ENCODE measurements around the gene EXOC6B. TPM values are rescaled to one million over a fixed set of nuclear protein-coding genes. Genes with fewer than 3 reads are reported as not detected.

Gene EXOC6B
- total RNA-seq, 1 donor from 2014 or later, result 139 TPM

- no peak for DNase-seq
These were observed 430.7 kb downstream of the EXOC6B start for GRCh38 chr2:72395096-72395495.

DNA sequence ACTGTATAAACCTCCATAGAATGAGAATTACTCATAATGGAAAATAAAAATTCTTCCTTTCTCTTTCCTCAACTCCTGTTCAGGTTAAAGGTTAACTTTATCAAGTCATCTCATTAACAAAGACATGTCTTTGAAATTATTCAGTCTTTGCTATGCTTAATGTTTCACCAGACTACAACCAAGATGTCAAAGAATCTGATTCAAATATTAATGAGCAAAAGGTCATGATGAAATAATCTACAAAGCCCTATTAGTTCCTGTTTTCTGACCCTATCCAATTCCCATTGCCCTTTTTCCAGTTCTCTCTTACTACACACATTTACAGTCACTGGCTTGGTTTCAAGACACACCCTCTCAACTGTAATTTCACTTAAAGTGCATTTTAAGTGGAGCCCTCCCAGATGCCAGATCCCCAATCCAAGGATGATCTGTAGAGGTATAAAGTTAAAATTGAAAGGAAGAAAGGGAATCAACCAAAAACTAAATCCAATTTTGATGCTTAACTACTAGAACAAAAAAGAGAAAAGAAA is 431.2 kb downstream of the EXOC6B start:
- TF ChIP-seq, protein P1, sequence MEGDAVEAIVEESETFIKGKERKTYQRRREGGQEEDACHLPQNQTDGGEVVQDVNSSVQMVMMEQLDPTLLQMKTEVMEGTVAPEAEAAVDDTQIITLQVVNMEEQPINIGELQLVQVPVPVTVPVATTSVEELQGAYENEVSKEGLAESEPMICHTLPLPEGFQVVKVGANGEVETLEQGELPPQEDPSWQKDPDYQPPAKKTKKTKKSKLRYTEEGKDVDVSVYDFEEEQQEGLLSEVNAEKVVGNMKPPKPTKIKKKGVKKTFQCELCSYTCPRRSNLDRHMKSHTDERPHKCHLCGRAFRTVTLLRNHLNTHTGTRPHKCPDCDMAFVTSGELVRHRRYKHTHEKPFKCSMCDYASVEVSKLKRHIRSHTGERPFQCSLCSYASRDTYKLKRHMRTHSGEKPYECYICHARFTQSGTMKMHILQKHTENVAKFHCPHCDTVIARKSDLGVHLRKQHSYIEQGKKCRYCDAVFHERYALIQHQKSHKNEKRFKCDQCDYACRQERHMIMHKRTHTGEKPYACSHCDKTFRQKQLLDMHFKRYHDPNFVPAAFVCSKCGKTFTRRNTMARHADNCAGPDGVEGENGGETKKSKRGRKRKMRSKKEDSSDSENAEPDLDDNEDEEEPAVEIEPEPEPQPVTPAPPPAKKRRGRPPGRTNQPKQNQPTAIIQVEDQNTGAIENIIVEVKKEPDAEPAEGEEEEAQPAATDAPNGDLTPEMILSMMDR (IDR thresholded peaks at IDR 0.05; ENCODE audit: borderline replicate concordance), result no peak
- no peak overlapping the region for H3K27ac ChIP-seq (replicated peaks)
- H3K9me3 ChIP-seq (replicated peaks), result peaks cover 15% of the 10 kb centered on the region
- H3K27me3 ChIP-seq (ENCODE audit: low read depth), result no peaks in the 10 kb centered on the region
- intact Hi-C loops (cut with micrococcal nuclease), result no loop called here
- H3K36me3 ChIP-seq, result no peaks in the 10 kb centered on the region
- no peak for DNase-seq
- no peak overlapping the region for H3K4me3 ChIP-seq
- H3K4me1 ChIP-seq, result peaks cover 6% of the 10 kb centered on the region

More at GRCh38 chr2:72395096-72395495, 430.7 kb downstream of the EXOC6B start:
- Histone ChIP-seq H3K9me3 (replicated peaks) (peaks cover 20% of the 10 kb centered on the region), H3K4me3 (no peak overlapping the region), H3K36me3 (no peaks in the 10 kb centered on the region), H3K27me3 (ENCODE audit: low read depth) (no peaks in the 10 kb centered on the region), H3K27ac (replicated peaks) (no peak overlapping the region), H3K4me1 (peaks cover 6% of the 10 kb centered on the region)
- TF ChIP-seq, protein P1 (IDR thresholded peaks at IDR 0.05; ENCODE audit: borderline replicate concordance), result no peak
- intact Hi-C loops (cut with micrococcal nuclease), result no loop called here

DNA sequence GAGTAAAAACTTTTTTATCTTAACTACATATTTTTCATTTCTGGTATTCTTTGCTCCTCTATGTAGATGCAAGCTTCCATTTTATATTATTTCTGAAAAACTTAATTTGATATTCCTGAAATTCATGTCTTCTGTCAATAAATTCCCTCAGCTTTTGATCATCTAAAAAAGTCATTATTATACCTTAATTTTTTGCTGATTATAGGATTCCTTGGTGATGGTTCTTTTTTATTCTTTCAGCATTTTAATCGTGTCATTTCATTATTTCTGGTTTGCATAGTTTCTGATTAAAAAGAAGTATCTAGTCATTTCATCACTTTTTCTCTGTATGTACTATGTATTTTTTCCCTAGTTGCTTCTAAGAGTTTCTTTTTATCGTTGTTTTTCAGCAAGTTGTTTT is 436.4 kb downstream of the EXOC6B start:
- TF ChIP-seq, protein P1 (IDR thresholded peaks at IDR 0.05; ENCODE audit: borderline replicate concordance), result no peak
- Histone ChIP-seq H3K9me3 (replicated peaks) (peaks cover 29% of the 10 kb centered on the region), H3K27ac (replicated peaks) (no peak overlapping the region), H3K27me3 (ENCODE audit: low read depth) (no peaks in the 10 kb centered on the region), H3K4me1 (peaks cover under 1% of the 10 kb centered on the region), H3K36me3 (peaks cover 6% of the 10 kb centered on the region), H3K4me3 (no peak overlapping the region)
- no peak for DNase-seq
- intact Hi-C loops (cut with micrococcal nuclease), result no loop called here

DNA sequence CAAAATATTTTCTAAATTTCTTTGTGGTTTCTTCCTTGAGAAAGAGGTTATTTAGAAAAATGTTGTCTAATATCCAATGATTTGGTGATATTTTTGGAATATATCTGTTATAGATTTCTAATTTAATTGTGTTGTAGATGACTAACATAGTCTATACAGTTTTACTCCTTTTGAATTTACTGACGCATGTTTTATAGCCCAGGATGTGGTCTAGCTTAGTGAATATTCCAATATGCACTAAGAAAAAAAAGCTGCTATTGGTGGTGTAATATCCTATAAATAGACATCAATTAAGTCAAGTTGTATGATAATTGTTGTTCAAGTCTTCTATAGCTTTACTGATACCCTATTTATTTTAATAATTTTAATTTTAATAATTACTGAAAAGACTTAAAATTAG is 437.6 kb downstream of the EXOC6B start:
- TF ChIP-seq, protein P1 (IDR thresholded peaks at IDR 0.05; ENCODE audit: borderline replicate concordance), result no peak
- Histone ChIP-seq H3K9me3 (replicated peaks) (peaks cover 29% of the 10 kb centered on the region), H3K27me3 (ENCODE audit: low read depth) (no peaks in the 10 kb centered on the region), H3K4me3 (no peak overlapping the region), H3K27ac (replicated peaks) (no peak overlapping the region), H3K4me1 (no peaks in the 10 kb centered on the region), H3K36me3 (peaks cover 6% of the 10 kb centered on the region)
- intact Hi-C loops (cut with micrococcal nuclease), result no loop called here
- no peak for DNase-seq

DNA sequence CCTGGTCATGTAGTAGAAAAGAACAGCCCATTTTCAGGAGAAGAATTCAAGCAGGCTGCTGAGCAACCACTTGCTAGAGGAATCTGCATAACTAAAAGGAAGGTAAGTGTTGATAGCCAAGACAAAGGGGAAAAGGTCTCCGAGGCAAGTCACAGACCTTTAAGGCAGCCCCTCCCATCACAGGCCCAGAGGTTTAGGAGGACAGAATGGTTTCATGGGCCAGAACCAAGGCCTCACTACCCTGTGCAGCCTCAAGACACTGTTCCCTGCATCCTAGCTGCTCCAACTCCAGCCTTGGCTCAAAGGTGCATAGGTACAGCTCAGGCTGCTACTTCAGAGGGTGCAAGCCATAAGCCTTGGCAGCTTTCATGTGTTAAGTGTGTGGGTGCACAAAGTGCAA is 439.5 kb downstream of the EXOC6B start:
- Histone ChIP-seq H3K9me3 (replicated peaks) (peaks cover 25% of the 10 kb centered on the region), H3K4me3 (no peak overlapping the region), H3K4me1 (no peaks in the 10 kb centered on the region), H3K27ac (replicated peaks) (no peak overlapping the region), H3K27me3 (ENCODE audit: low read depth) (no peaks in the 10 kb centered on the region), H3K36me3 (peaks cover 6% of the 10 kb centered on the region)
- intact Hi-C loops (cut with micrococcal nuclease), result no loop called here
- DNase-seq, result no peak
- TF ChIP-seq, protein P1 (IDR thresholded peaks at IDR 0.05; ENCODE audit: borderline replicate concordance), result no peak

Data from left ventricle myocardium inferior (tissue), 1 donor.